Panc1 (cell line): ENCODE results near the gene COPS4. TPM values are rescaled to one million over a fixed set of nuclear protein-coding genes. Genes with fewer than 3 reads are reported as not detected.

Experiments
- total RNA-seq: library from RNA; stranded (reverse); gene quantifications from one replicate; pipeline ENCODE4 v1.2.1, GENCODE V29; 2021; ENCODE audit not compliant: unreplicated experiment

The COPS4 gene
- total RNA-seq, 1 experiment from 2014 or later = 23.7 TPM

Other genes with a start within 250 kb of the COPS4 start
- 2.0 TPM for gene SCD5, start 236.4 kb upstream of the COPS4 start, total RNA-seq
- gene SEC31A, start 144.0 kb upstream of the COPS4 start, total RNA-seq = 107 TPM
- gene THAP9, start 134.4 kb upstream of the COPS4 start, total RNA-seq = 3.0 TPM
- gene LIN54, start 24.4 kb upstream of the COPS4 start, total RNA-seq = 14.5 TPM
- 154 TPM for gene PLAC8, start 79.5 kb downstream of the COPS4 start, total RNA-seq
- gene COQ2, start 249.6 kb downstream of the COPS4 start, total RNA-seq = 28.1 TPM